HepG2 (cell line): Measurements from ENCODE around the gene HCK. TPM values are rescaled to one million over a fixed set of nuclear protein-coding genes. Genes with fewer than 3 reads are reported as not detected.

ENCODE experiments used
- ATAC-seq: fragments of 200-7000 bp; cut with Tn5 transposase; 3 replicates; pipeline ENCODE4 v1.9.1; 2020; ENCODE audit warnings: mild to moderate bottlenecking, moderate library complexity
- BruUV-seq: library from RNA; stranded (reverse); fragments of 400-500 nt; replicated peaks from 2 replicates; lab custom pipeline; 2021; lab: Mats Ljungman, UMichigan
- CTCF ChIA-PET: fragments of 300-600 bp; formaldehyde crosslinking; extraction: SDS; loops from one replicate; lab custom pipeline; 2021; ENCODE audit warnings: low total read pairs, inconsistent platforms, low intra/inter-chr PET ratio; lab: Yijun Ruan, JAX
- POLR2A ChIA-PET: fragments of 350-600 bp; sonication (Branson Sonifier 250); formaldehyde crosslinking; loops from one replicate; lab custom pipeline; 2020; ENCODE audit warnings: antibody characterized with exemption, inconsistent platforms; lab: Yijun Ruan, JAX
- DNase-seq: peaks from one replicate; pipeline ENCODE4 v3.0.0-alpha.2; 2015; ENCODE audit warnings: low spot score
- FAIRE-seq: peaks from 3 replicates; lab custom pipeline; 2011; peaks lifted over from hg19 to GRCh38; lab: Jason Lieb, UNC
- H2AFZ ChIP-seq: one replicate; pipeline ENCODE4 v1.6.1; 2011; ENCODE audit warnings: low read length, inconsistent platforms
- H3K27ac ChIP-seq: fragments of 300-600 bp; 3 replicates; pipeline ENCODE4 v1.8.0; 2011; ENCODE audit warnings: mixed run types, mild to moderate bottlenecking, mixed read lengths, low read length, inconsistent platforms; ENCODE audit not compliant: insufficient read depth; ENCODE audit errors: extremely low read length
- H3K27me3 ChIP-seq, 2 experiments: fragments of 200-600 bp in 1 of 2; 2 replicates in 1 of 2; 3 replicates in 1 of 2; pipeline versions ENCODE4 v1.6.0 to v1.8.0; 2011; ENCODE audit warnings: low read length in 2 of 2, mild to moderate bottlenecking in 2 of 2, moderate library complexity in 2 of 2, inconsistent platforms in 1 of 2; ENCODE audit not compliant: insufficient read depth in 2 of 2, control insufficient read depth in 1 of 2
- H3K36me3 ChIP-seq, 2 experiments: fragments of 200-600 bp in 1 of 2; replicated peaks in 1 of 2; 2 replicates in 1 of 2; 3 replicates in 1 of 2; pipeline versions ENCODE4 v1.5.1 to v1.8.0; 2011; ENCODE audit warnings: low read length in 2 of 2, inconsistent platforms in 1 of 2; ENCODE audit not compliant: insufficient read depth in 2 of 2, control insufficient read depth in 1 of 2
- H3K4me1 ChIP-seq: 2 replicates; pipeline ENCODE4 v1.5.1; 2012; ENCODE audit warnings: low read length, inconsistent platforms; ENCODE audit not compliant: insufficient read depth
- H3K4me2 ChIP-seq: 2 replicates; pipeline ENCODE4 v1.6.0; 2011; ENCODE audit warnings: low read depth, low read length, inconsistent platforms
- H3K4me3 ChIP-seq, 3 experiments: fragments of 200-600 bp in 1 of 3; sonication (generic), shearing (Covaris generic) in 1 of 3; replicated peaks in 1 of 3; 2 replicates each; pipeline ENCODE4 v1.5.1; 2011 to 2016; ENCODE audit warnings: low read length in 3 of 3, inconsistent platforms in 2 of 3, low read depth in 2 of 3, mild to moderate bottlenecking in 2 of 3, control low read depth in 1 of 3, mixed read lengths in 1 of 3; ENCODE audit not compliant: insufficient read depth in 1 of 3
- H3K79me2 ChIP-seq: one replicate; pipeline ENCODE4 v1.6.1; 2011; ENCODE audit warnings: low read length, inconsistent platforms; ENCODE audit not compliant: insufficient read depth
- H3K9ac ChIP-seq: 2 replicates; pipeline ENCODE4 v1.6.0; 2011; ENCODE audit warnings: mild to moderate bottlenecking, low read depth, low read length, inconsistent platforms; ENCODE audit not compliant: insufficient read depth
- H3K9me3 ChIP-seq: 2 replicates; pipeline ENCODE4 v1.5.1; 2012; ENCODE audit warnings: mild to moderate bottlenecking, low read length
- H4K20me1 ChIP-seq: 2 replicates; pipeline ENCODE4 v1.6.0; 2011; ENCODE audit warnings: inconsistent platforms, mild to moderate bottlenecking, low read length, moderate library complexity; ENCODE audit not compliant: insufficient read depth
- IRF2 ChIP-seq: IDR thresholded peaks from 2 replicates; pipeline ENCODE4 v1.6.1; 2018; ENCODE audit warnings: missing genetic modification reagents, missing compliant biosample characterization
- JUNB ChIP-seq: sonication (generic); formaldehyde crosslinking; IDR thresholded peaks from 2 replicates; pipeline ENCODE4 v1.8.0; 2022; ENCODE audit warnings: missing genetic modification reagents, mild to moderate bottlenecking, borderline replicate concordance
- MAFF ChIP-seq: IDR thresholded peaks from 2 replicates; pipeline ENCODE4 v1.6.1; 2011; ENCODE audit warnings: low read depth, low read length, improper control_type of control experiment
- SRY ChIP-seq: sonication (generic); formaldehyde crosslinking; IDR thresholded peaks from 2 replicates; pipeline ENCODE4 v1.8.0; 2022; ENCODE audit warnings: mild to moderate bottlenecking, missing genetic modification reagents
- YY1 ChIP-seq: IDR thresholded peaks from 2 replicates; pipeline ENCODE4 v1.6.1; 2011; ENCODE audit warnings: low read length, low read depth, moderate library complexity, mild to moderate bottlenecking; ENCODE audit not compliant: insufficient read depth, insufficient replicate concordance
- ZBTB20 ChIP-seq: sonication (generic); formaldehyde crosslinking; IDR thresholded peaks from 2 replicates; pipeline ENCODE4 v1.8.1; 2023; ENCODE audit warnings: missing genetic modification reagents, low read depth, mild to moderate bottlenecking, borderline replicate concordance
- ZNF143 ChIP-seq: sonication (generic); formaldehyde crosslinking; IDR thresholded peaks from 2 replicates; pipeline ENCODE4 v1.4.0; 2020; ENCODE audit warnings: missing genetic modification reagents
- ZSCAN20 ChIP-seq: sonication (generic); formaldehyde crosslinking; IDR thresholded peaks from 2 replicates; pipeline ENCODE4 v1.4.0; 2020; ENCODE audit warnings: missing genetic modification reagents, mild to moderate bottlenecking, borderline replicate concordance
- ZSCAN30 ChIP-seq: sonication (generic); formaldehyde crosslinking; IDR thresholded peaks from 2 replicates; pipeline ENCODE4 v1.5.0; 2020; ENCODE audit warnings: mild to moderate bottlenecking, missing genetic modification reagents
- WGBS: methylation state at CpG from one replicate; pipeline ENCODE4 v1.1.6; 2017; ENCODE audit warnings: low lambda C conversion rate; 5-methylcytosine and 5-hydroxymethylcytosine counted together
- in situ Hi-C: cut with HindIII; loops from 2 replicates; pipeline ENCODE4 v1.10.0; 2017; ENCODE audit warnings: low pct_unique_long_range_greater_than_20kb; ENCODE audit not compliant: extremely low pct_ligation_motif_present
- intact Hi-C: fragments of 100-400 bp; cut with micrococcal nuclease; formaldehyde crosslinking; loops from one replicate; pipeline ENCODE4 v1.10.0; 2022; ENCODE audit not compliant: unreplicated experiment
- polyA plus RNA-seq, 8 experiments: library from polyadenylated mRNA; depleted of rRNA in 3 of 8; stranded (reverse) in 7 of 8; unstranded in 1 of 8; fragments of >200 nt; fragmentation: Illumina TruSeq in 4 of 8; extraction: Trizol in 4 of 8; gene quantifications; 2 replicates each; pipeline versions ENCODE4 v1.2.1 to v1.2.3, GENCODE V29; 2011 to 2016; ENCODE audit warnings: low read depth in 4 of 8, missing spikeins in 1 of 8, mixed read lengths in 1 of 8; ENCODE audit not compliant: insufficient read depth in 1 of 8
- total RNA-seq, 5 experiments: library from RNA; depleted of rRNA; stranded (reverse); fragments of >200 nt; fragmentation: Illumina TruSeq; extraction: Trizol; gene quantifications; 2 replicates each; pipeline ENCODE4 v1.2.3, GENCODE V29; 2016; ENCODE audit warnings: low read depth in 1 of 5
- TF ChIP-seq, protein P1 (sequence below): sonication (generic); formaldehyde crosslinking; IDR thresholded peaks from 2 replicates; pipeline ENCODE4 v1.5.1; 2020; ENCODE audit warnings: mild to moderate bottlenecking, missing genetic modification reagents, borderline replicate concordance
- TF ChIP-seq, protein P2 (sequence below): sonication (generic); formaldehyde crosslinking; conservative IDR thresholded peaks from 2 replicates; pipeline ENCODE4 v1.4.0; 2020; ENCODE audit warnings: mild to moderate bottlenecking, missing genetic modification reagents, moderate library complexity
- TF ChIP-seq, protein P3 (sequence below): sonication (generic); formaldehyde crosslinking; conservative IDR thresholded peaks from 2 replicates; pipeline ENCODE4 v1.8.0; 2022; ENCODE audit warnings: mild to moderate bottlenecking, moderate library complexity, missing genetic modification reagents
- TF ChIP-seq, protein P4 (sequence below): sonication (generic); formaldehyde crosslinking; IDR thresholded peaks from 2 replicates; pipeline ENCODE4 v1.5.0; 2020; ENCODE audit warnings: mild to moderate bottlenecking, missing genetic modification reagents

Gene HCK
- total and polyA plus RNA-seq, 2 of the 13 experiments (the other 11 are each of a cell fraction or from before 2014, with no cell fraction given) = 0.04 TPM; not detected in 1

DNA sequence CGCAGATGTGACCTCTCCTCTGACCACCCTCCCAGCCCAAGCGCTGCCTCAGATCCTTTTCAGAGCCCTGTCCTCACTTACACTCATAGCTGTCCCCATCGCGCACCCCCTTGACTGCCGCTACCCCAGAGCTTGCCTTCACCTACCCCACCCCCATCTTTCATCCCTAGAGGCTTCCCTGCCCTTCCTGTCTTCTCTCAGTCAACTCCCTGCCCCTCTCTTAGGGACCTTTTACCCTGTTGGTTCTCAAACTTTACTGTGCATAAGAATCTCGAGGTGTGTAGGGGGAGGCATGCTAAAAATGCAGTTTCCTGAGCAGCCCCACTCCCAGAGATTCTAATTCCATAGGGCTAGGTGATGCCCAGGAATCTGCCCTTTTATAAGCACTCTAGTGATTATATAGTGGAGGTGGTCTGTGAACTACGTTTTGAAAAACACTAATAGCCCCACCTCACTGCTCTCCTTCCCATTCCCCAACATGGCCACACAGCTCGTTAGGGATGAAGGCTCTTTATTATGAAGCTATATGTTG lies 58.2 kb downstream of the HCK start (continued):
- TF ChIP-seq, protein P1, sequence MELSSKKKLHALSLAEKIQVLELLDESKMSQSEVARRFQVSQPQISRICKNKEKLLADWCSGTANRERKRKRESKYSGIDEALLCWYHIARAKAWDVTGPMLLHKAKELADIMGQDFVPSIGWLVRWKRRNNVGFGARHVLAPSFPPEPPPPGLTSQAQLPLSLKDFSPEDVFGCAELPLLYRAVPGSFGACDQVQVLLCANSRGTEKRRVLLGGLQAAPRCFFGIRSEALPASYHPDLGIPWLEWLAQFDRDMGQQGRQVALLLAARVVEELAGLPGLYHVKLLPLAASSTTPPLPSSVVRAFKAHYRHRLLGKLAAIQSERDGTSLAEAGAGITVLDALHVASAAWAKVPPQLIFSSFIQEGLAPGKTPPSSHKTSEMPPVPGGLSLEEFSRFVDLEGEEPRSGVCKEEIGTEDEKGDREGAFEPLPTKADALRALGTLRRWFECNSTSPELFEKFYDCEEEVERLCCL = no peak
- TF ChIP-seq, protein P2, sequence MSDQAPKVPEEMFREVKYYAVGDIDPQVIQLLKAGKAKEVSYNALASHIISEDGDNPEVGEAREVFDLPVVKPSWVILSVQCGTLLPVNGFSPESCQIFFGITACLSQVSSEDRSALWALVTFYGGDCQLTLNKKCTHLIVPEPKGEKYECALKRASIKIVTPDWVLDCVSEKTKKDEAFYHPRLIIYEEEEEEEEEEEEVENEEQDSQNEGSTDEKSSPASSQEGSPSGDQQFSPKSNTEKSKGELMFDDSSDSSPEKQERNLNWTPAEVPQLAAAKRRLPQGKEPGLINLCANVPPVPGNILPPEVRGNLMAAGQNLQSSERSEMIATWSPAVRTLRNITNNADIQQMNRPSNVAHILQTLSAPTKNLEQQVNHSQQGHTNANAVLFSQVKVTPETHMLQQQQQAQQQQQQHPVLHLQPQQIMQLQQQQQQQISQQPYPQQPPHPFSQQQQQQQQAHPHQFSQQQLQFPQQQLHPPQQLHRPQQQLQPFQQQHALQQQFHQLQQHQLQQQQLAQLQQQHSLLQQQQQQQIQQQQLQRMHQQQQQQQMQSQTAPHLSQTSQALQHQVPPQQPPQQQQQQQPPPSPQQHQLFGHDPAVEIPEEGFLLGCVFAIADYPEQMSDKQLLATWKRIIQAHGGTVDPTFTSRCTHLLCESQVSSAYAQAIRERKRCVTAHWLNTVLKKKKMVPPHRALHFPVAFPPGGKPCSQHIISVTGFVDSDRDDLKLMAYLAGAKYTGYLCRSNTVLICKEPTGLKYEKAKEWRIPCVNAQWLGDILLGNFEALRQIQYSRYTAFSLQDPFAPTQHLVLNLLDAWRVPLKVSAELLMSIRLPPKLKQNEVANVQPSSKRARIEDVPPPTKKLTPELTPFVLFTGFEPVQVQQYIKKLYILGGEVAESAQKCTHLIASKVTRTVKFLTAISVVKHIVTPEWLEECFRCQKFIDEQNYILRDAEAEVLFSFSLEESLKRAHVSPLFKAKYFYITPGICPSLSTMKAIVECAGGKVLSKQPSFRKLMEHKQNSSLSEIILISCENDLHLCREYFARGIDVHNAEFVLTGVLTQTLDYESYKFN (CRISPR knock-in tag) = no peak

DNA sequence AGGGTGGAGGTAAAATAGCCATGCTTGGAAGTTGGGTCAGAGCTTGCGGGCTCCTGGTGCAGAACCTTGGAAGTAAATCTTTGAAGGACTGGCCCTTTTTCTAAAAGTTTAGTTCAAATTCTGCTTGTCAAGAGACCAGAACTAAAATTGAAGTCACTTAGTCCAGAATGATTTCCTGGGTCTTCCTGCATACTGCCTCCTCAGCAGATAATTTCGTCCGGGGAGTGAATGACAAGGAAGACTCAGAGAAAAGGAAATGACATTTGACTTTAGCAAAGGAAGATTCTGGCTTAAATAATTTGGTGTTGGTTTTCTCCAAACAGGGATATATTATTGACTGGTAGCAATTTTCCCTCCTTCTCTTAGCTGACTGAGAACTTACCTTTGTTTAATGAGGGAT lies 58.7 kb downstream of the HCK start:
- no TSS peak for BruUV-seq
- POLR2A ChIA-PET = interaction anchor here (1.5 to 1.9 kb wide), 2 partner anchors 179 to 231 kb away, joined by 6 to 7 read pairs; no protein-coding TSS in a partner anchor
- TF ChIP-seq ZSCAN30 (CRISPR knock-in tag) (0 out of 2 replicates have a peak, but pooled peaks have one; percentile 16), YY1 (peak; percentile 9), ZNF143 (CRISPR knock-in tag) (peak; percentile 43; the same call in 1 of the 2 replicates), IRF2 (CRISPR knock-in tag) (0 out of 2 replicates have a peak, but pooled peaks have one; percentile 8), SRY (no peak), JUNB (no peak), ZSCAN20 (0 out of 2 replicates have a peak, but pooled peaks have one; percentile 37), ZBTB20 (CRISPR knock-in tag) (no peak), MAFF (peak; percentile 72)
- TF ChIP-seq, protein P3, sequence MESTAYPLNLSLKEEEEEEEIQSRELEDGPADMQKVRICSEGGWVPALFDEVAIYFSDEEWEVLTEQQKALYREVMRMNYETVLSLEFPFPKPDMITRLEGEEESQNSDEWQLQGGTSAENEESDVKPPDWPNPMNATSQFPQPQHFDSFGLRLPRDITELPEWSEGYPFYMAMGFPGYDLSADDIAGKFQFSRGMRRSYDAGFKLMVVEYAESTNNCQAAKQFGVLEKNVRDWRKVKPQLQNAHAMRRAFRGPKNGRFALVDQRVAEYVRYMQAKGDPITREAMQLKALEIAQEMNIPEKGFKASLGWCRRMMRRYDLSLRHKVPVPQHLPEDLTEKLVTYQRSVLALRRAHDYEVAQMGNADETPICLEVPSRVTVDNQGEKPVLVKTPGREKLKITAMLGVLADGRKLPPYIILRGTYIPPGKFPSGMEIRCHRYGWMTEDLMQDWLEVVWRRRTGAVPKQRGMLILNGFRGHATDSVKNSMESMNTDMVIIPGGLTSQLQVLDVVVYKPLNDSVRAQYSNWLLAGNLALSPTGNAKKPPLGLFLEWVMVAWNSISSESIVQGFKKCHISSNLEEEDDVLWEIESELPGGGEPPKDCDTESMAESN (CRISPR knock-in tag) = 0 out of 2 replicates have a peak, but pooled peaks have one; percentile 5
- TF ChIP-seq, protein P4, sequence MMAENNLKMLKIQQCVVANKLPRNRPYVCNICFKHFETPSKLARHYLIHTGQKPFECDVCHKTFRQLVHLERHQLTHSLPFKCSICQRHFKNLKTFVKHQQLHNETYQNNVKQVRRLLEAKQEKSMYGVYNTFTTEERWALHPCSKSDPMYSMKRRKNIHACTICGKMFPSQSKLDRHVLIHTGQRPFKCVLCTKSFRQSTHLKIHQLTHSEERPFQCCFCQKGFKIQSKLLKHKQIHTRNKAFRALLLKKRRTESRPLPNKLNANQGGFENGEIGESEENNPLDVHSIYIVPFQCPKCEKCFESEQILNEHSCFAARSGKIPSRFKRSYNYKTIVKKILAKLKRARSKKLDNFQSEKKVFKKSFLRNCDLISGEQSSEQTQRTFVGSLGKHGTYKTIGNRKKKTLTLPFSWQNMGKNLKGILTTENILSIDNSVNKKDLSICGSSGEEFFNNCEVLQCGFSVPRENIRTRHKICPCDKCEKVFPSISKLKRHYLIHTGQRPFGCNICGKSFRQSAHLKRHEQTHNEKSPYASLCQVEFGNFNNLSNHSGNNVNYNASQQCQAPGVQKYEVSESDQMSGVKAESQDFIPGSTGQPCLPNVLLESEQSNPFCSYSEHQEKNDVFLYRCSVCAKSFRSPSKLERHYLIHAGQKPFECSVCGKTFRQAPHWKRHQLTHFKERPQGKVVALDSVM (CRISPR knock-in tag) = no peak

More for the DNA sequence above, 58.7 kb downstream of the HCK start:
- CTCF ChIA-PET = no interaction called here
- peak overlapping the region; percentile 84 to 95 (median 85) for H3K4me3 ChIP-seq
- peaks cover 62% of the 10 kb centered on the region for H3K79me2 ChIP-seq
- H3K36me3 ChIP-seq = peaks cover 6 to 11% of the 10 kb centered on the region in 2 experiments
- peaks cover 0 to 21% of the 10 kb centered on the region in 2 experiments; a peak in 3 of 5 replicates for H3K27me3 ChIP-seq
- no peak overlapping the region for H2AFZ ChIP-seq
- in situ Hi-C loops = no loop called here
- H4K20me1 ChIP-seq = peaks cover 31% of the 10 kb centered on the region
- peaks cover 56% of the 10 kb centered on the region for H3K4me1 ChIP-seq
- DNase-seq (no peak), ATAC-seq (no peak), FAIRE-seq (no peak)
- peak overlapping the region; percentile 84 for H3K4me2 ChIP-seq
- intact Hi-C loops = no loop called here
- H3K9me3 ChIP-seq = no peaks in the 10 kb centered on the region
- H3K9ac ChIP-seq = peak overlapping the region; percentile 99
- H3K27ac ChIP-seq = peak overlapping the region; percentile 98
- 81% methylated on average over 3 of the region's 3 CpGs for WGBS
